Measurements from ENCODE around the gene LTV1.
"Not testable (repeated sequence)": the region's sequence is repeated elsewhere in the genome, so short reads cannot be mapped to it uniquely, and the experiment has no call there.

Gene LTV1

DNA sequence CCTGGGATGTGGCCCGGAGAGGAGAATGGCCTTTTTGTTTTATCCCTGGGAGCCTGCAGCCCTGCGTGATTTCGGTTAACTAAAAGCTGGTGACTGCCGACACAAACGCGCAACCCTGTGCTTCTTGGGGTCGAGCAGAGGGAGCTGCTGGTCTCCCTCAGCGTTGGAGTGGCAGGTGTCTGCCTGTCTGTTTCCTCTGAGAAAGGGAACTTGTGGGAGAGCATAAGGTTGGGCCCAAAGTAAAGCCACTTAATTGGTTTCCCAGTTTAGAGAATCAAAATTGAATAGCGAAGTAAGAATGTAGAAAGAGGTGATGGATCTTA is 500 bp downstream of the LTV1 start:
- DNase-seq (ENCODE audit: low read depth in 2 of 2): no peak

GRCh38 chr6:143844006-143844405 is 868 bp downstream of the LTV1 start:
- DNase-seq (ENCODE audit: low read depth in 2 of 2): no peak

GRCh38 chr6:143845033-143845432 is 1.9 kb downstream of the LTV1 start:
- no peak for DNase-seq (ENCODE audit: low read depth in 2 of 2)

DNA sequence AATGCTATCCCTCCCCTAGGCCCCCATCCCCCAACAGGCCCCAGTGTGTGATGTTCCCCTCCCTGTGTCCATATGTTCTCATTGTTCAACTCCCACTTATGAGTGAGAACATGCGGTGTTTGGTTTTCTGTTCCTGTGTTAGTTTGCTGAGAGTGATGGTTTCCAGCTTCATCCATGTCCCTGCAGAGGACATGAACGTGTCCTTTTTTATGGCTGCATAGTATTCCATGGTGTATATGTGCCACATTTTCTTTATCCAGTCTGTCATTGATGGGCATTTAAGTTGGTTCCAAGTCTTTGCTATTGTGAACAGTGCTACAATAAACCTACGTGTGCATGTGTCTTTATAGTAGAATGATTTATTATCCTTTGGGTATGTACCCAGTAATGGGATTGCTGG is 8.6 kb downstream of the LTV1 start:
- DNase-seq (ENCODE audit: low read depth in 2 of 2): not testable (repeated sequence)

- not testable (repeated sequence) for DNase-seq (ENCODE audit: low read depth in 2 of 2)
These were observed 11.9 kb downstream of the LTV1 start for GRCh38 chr6:143855057-143855456.

DNA sequence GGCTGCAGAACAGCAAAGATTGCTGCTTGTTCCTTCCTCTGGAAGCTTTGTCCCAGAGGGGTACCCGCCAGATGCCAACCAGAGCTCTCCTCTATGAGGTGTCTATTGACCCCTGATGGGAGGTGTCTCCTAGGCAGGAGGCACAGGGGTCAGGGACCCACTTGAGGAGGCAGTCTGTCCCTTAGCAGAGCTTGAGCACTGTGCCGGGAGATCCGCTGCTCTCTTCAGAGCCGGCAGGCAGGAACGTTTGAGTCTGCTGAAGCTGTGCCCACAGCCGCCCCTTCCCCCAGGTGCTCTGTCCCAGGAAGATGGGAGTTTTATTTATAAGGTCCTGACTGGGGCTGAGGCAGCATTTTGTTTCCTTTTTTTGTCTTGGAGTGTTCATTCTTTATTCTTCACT is 13.6 kb downstream of the LTV1 start:
- DNase-seq (ENCODE audit: low read depth in 2 of 2): not testable (repeated sequence)

- DNase-seq (ENCODE audit: low read depth in 2 of 2): no peak
These were observed 14.5 kb downstream of the LTV1 start for GRCh38 chr6:143857651-143858050.

GRCh38 chr6:143859891-143860660 is 16.9 kb downstream of the LTV1 start:
- DNase-seq (ENCODE audit: low read depth in 2 of 2): no peak

DNA sequence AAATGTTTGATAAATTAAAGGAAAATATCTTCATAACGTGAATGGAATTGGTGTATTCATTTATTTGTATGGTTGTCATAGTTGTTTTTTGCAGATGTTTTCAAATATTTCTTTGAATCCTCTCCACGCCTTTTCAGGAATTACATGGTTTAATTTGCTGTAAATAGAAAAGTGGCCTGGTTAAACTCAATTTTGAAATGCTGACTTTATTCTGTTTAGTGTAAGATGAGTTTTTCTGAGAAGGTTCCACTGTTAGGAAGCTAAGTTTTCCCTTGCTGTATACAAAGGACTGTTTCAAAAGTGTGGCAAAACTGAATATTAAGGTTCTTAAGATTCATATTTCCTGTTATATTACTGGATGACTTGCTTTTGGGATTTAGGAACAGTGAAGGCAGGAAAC is 20.6 kb downstream of the LTV1 start:
- no peak for DNase-seq (ENCODE audit: low read depth in 2 of 2)

GRCh38 chr6:143864234-143864633 is 21.1 kb downstream of the LTV1 start, which contains the start of gene ZC2HC1B:
Gene ZC2HC1B, plus strand, starts transcription at chr6:143864474. Its CDS starts 66 bp downstream, at chr6:143864540.
- no peak for DNase-seq (ENCODE audit: low read depth in 2 of 2)

DNA sequence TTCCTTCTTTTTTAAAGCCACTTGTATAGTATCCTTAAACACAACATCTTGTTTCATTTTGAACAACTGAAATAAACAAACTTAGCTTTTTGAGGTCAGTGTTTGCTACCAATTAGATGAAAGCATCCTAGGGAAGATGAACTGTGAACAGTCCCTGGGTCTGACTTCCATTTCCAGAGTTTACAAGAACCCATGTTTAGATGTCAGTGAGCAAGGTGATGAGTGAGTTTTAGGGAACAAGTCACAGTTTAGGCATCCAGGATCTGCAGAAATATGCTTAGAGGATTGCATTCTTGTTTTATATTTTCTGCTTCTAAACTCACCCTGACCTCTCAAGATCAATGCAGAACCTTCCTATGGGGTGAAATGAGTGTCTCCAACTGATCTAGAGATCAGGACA is 24.1 kb downstream of the LTV1 start:
- no peak for DNase-seq (ENCODE audit: low read depth in 2 of 2)

DNA sequence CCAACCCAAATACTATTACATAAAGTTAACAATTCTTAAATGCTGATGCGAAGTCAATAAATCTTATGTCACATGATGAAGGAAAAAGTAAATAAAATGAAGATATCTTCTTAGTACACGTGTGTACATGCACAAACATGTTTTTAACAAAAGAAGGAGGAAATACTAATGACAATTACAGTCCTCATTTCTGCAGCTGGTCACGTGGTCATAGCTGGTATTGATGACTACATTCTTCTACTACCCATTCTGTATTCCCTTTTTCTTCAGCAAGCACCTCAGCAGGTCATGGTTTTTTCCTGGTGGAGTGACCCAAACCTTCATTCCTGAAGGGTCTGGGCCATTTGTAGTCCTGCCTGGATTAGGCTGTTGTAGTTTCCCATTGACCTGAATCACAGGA is 25.7 kb downstream of the LTV1 start:
- DNase-seq (ENCODE audit: low read depth in 2 of 2): not testable (repeated sequence)

GRCh38 chr6:143871202-143871730 is 28.1 kb downstream of the LTV1 start:
- not testable (repeated sequence) for DNase-seq (ENCODE audit: low read depth in 2 of 2)

DNA sequence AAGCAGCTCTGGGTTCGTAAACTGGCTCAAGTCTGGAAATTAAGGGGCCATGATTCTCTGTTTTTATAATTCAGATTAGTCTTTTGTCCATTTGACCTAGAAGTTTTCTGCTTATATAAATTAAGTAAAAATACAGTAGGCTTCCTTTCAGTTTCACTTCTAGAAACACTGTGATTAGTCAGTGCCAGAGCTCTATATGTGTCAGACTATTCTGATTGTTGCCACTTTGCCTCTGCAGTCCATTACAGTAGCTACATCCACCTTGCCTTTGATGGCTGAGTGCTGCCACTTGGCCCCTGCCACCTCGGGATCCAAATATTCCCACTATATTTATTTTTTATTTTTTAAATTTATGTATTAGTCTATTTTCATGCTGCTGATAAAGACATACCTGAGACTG is 29.1 kb downstream of the LTV1 start:
- DNase-seq (ENCODE audit: low read depth in 2 of 2): no peak

GRCh38 chr6:143873600-143873999 is 30.5 kb downstream of the LTV1 start:
- not testable (repeated sequence) for DNase-seq (ENCODE audit: low read depth in 2 of 2)

- DNase-seq (ENCODE audit: low read depth in 2 of 2): not testable (repeated sequence)
These were observed 31.4 kb downstream of the LTV1 start for GRCh38 chr6:143874503-143874902.

- no peak for DNase-seq (ENCODE audit: low read depth in 2 of 2)
These were observed 34.6 kb downstream of the LTV1 start for GRCh38 chr6:143877584-143878271.

GRCh38 chr6:143878272-143878760 is 35.2 kb downstream of the LTV1 start:
- DNase-seq (ENCODE audit: low read depth in 2 of 2): no peak

GRCh38 chr6:143880412-143880811 is 37.3 kb downstream of the LTV1 start:
- DNase-seq (ENCODE audit: low read depth in 2 of 2): no peak

GRCh38 chr6:143882401-143882930 is 39.3 kb downstream of the LTV1 start:
- DNase-seq (ENCODE audit: low read depth in 2 of 2): no peak

DNA sequence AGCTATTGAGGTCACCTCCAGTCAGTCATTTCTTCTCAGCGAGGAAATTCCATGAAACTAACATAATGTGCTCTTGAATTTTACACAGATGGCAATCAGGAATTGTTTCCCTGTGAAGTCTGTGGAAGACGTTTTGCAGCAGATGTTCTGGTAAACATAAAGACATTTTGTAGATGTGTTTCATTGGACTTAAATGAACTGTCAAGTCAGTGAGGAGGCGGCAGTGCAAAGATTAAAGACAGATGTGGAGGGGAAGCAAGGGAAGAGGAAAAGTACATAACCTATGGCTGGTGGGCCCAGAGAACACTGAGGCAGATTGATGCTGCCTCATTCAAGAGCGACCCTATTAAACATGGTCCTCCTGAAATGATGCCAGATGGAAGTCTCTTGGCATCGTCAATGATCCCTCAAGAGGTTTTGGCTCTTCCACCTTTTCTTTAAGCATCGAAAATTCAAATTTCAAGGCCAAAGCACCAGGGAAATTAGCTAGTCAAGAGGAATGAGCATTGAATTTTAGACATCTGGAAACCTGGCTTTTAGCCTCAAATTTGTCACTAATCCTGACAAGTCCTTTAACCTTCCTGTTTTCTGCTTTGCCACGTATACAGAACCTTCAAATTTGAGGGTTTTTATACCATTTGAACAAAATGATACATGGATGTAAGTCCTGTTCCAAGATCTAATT is 41.2 kb downstream of the LTV1 start:
- DNase-seq (ENCODE audit: low read depth in 2 of 2): no peak

DNA sequence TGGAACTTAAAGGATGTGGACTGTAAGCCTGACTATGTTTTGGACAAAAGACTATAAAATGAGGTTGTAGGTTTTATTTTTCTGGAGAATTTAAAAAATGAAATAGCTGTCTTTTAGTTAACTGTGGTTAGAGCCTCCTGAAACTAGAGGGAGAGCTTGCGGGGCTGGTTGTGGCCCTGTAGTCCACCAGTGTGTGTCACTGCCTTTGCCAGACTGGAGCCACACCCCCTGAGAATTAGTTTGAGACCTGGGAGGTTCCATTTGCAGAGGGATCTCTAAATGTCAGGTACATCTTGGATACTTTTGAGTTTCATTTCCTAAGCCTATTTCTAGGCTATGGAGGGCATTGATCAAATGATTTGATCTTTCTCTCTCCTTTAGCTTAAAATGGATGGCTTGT is 42.0 kb downstream of the LTV1 start:
- no peak for DNase-seq (ENCODE audit: low read depth in 2 of 2)

All from stimulated activated CD8-positive, alpha-beta memory T cell treated with anti-CD3 and anti-CD28 coated beads, Interleukin-2, amount 100 ng/mL, for 1 hour (primary cell).